Nephron (organoid): ENCODE results near the gene SGCA.

Source experiments
- H3K27ac Mint-ChIP-seq, 3 experiments: 2 replicates each; pipeline ENCODE4 v1.8.0; 2020; ENCODE audit warnings: mixed read lengths in 3 of 3, mild to moderate bottlenecking in 2 of 3, moderate library complexity in 1 of 3
- H3K27me3 Mint-ChIP-seq: 2 replicates; pipeline ENCODE4 v1.8.0; 2021; ENCODE audit warnings: low read depth, mild to moderate bottlenecking, moderate library complexity, mixed read lengths
- H3K36me3 Mint-ChIP-seq: 2 replicates; pipeline ENCODE4 v1.8.0; 2020; ENCODE audit warnings: low read depth, mixed read lengths
- H3K4me1 Mint-ChIP-seq: 2 replicates; pipeline ENCODE4 v1.8.0; 2020; ENCODE audit warnings: mixed read lengths
- H3K4me3 Mint-ChIP-seq, 3 experiments: 2 replicates each; pipeline ENCODE4 v1.8.0; 2020; ENCODE audit warnings: mild to moderate bottlenecking in 3 of 3, mixed read lengths in 3 of 3, moderate library complexity in 2 of 3
- H3K9me3 Mint-ChIP-seq: 2 replicates; pipeline ENCODE4 v1.8.0; 2020; ENCODE audit warnings: mixed read lengths
- TF ChIP-seq, protein P1 (sequence below), 3 experiments: fragments of 200-600 bp; sonication (generic); IDR thresholded peaks; one replicate each; pipeline ENCODE4 v1.5.0; 2021; ENCODE audit warnings: antibody characterized with exemption in 3 of 3; ENCODE audit not compliant: unreplicated experiment in 3 of 3

SGCA gene

DNA sequence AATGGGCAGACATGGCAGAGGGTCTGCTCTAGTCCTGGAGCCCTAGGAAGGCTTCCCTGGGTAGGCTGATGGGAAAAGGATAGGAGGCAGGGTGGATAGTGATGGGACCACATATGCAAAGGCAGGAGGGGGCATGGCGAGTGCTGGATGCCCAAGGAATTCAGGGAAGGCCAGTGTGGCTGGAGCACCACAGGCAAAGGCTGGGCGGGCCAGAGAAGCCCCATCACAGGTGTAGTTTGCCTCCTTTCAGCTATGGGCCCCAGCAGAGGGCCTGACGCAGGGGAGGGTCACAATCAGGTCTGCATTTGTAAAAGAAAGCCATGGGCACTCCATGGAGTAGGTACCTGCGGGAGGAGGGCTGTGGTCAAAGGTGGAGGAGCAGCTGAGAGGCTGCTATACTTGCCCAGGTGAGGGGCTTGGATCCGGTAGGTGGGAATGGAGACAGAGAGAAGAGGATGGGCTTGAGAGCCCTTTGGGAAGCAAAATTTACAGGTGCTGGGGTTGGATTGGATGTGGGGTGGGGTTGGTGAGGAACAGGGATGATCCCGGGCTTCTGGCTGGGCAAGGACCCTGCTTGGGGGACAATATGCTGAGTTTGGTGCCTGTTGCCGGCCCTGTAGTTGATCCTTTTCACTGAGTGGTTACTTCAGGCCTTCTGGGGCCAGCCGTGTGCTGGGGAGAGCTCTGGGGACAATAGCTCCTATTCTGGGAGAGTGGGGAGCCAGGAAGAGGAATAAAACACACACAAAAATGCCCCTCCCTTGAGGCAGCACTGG is 42.2 kb downstream of the SGCA start:
- H3K9me3 Mint-ChIP-seq: no peaks in the 10 kb centered on the region

DNA sequence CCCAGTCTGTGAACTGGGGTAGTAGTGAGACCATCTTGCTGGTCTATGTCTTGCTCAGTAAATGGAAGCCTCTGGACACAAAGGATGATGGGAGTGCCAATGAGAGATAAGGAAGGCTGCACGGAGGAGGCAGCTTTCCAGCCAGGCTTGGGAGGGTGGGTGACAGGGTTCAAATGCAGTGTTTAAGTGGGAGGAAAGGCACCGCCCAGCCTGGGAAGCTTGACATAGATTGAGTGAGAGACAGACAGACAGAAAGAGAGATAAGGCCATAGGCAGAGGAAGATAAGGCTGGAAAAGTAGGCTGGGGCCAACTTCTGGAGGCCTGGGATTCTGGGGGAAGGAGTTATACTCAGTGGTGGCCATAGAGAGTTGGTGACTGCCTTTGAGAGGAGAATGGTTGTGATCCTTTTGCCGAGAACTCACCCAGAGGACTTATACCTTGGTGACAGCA is 42.8 kb downstream of the SGCA start:
- Mint-ChIP-seq H3K27me3 (peaks cover 23% of the 10 kb centered on the region), H3K4me1 (peaks cover 100% of the 10 kb centered on the region), H3K36me3 (no peaks in the 10 kb centered on the region), H3K27ac (peak overlapping the region; percentile 98 to 100 (median 99)), H3K4me3 (peak overlapping the region; percentile 24 to 53 (median 36)), H3K9me3 (no peaks in the 10 kb centered on the region)
- TF ChIP-seq, protein P1, sequence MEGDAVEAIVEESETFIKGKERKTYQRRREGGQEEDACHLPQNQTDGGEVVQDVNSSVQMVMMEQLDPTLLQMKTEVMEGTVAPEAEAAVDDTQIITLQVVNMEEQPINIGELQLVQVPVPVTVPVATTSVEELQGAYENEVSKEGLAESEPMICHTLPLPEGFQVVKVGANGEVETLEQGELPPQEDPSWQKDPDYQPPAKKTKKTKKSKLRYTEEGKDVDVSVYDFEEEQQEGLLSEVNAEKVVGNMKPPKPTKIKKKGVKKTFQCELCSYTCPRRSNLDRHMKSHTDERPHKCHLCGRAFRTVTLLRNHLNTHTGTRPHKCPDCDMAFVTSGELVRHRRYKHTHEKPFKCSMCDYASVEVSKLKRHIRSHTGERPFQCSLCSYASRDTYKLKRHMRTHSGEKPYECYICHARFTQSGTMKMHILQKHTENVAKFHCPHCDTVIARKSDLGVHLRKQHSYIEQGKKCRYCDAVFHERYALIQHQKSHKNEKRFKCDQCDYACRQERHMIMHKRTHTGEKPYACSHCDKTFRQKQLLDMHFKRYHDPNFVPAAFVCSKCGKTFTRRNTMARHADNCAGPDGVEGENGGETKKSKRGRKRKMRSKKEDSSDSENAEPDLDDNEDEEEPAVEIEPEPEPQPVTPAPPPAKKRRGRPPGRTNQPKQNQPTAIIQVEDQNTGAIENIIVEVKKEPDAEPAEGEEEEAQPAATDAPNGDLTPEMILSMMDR (IDR thresholded peaks at IDR 0.05; ENCODE audit: unreplicated experiment in 3 of 3): no peak

More for the DNA sequence above, 42.2 kb downstream of the SGCA start:
- H3K36me3 Mint-ChIP-seq: no peaks in the 10 kb centered on the region
- peaks cover 19% of the 10 kb centered on the region for H3K27me3 Mint-ChIP-seq
- H3K4me3 Mint-ChIP-seq: peak overlapping the region in 2 of 3 experiments; percentile 6 to 28
- H3K4me1 Mint-ChIP-seq: peaks cover 99% of the 10 kb centered on the region
- TF ChIP-seq, protein P1 (IDR thresholded peaks at IDR 0.05; ENCODE audit: unreplicated experiment in 3 of 3): no peak
- peak overlapping the region; percentile 98 to 100 (median 99) for H3K27ac Mint-ChIP-seq

DNA sequence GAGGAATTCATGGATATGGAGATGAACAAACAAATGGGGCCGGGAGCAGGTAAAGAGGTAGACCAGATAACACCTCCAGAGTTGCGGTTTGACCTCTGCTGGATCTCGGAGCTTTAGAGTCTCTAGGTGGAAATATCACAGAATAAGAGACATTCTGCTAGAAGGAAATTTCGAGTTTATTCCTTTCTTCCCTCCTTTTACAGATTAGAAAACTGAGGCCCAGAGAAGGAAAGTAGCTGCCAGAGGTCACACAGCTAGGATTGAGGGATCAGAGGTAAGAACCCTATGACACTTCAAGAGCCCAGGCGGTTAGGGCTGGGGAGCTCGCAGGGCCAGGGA is 43.3 kb downstream of the SGCA start:
- peaks cover 23% of the 10 kb centered on the region for H3K27me3 Mint-ChIP-seq
- TF ChIP-seq, protein P1 (IDR thresholded peaks at IDR 0.05; ENCODE audit: unreplicated experiment in 3 of 3): no peak
- H3K4me1 Mint-ChIP-seq: peaks cover 97% of the 10 kb centered on the region
- H3K36me3 Mint-ChIP-seq: no peaks in the 10 kb centered on the region
- peak overlapping the region; percentile 24 to 53 (median 36) for H3K4me3 Mint-ChIP-seq
- H3K27ac Mint-ChIP-seq: peak overlapping the region; percentile 98 to 100 (median 99)
- no peaks in the 10 kb centered on the region for H3K9me3 Mint-ChIP-seq

DNA sequence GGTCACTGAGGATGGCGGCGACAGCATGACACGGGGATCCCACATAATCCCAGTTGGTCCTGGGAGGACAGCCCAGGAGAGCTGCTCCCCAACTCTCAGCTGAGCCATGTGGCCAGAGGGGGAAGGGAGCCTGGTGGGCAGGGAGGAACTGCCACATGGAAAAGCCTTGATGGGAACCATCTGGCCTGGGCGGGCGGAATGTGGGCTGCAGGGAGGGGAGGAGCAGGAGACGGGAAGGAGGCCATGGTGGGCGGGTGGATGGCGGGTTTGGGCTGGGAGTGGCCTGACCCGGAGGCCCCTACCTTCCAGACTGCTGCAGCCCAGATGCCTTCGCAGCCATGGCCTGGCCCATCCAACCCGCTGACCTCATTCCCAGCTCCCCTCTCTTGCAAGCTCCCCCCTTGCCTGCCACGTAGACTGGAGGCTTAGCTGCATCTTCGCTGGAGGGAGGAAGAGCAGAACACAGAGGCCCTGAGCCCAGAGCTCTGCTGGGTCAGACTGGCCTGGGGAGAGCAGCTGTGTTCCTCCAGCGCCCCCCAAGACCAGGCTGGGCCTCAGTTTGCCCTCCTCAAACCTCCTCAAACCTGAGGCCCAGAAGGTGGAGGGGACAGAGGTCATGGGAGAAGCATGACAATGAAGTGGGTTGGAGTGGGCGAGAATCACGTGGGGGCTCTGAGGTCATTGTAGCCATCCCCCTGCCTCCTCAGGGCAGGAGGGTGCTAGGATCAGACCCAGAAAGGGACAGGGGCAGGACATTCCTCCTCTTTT is 43.9 kb downstream of the SGCA start:
- H3K4me3 Mint-ChIP-seq: peak overlapping the region; percentile 51 to 75 (median 62)
- no peaks in the 10 kb centered on the region for H3K9me3 Mint-ChIP-seq
- peaks cover 96% of the 10 kb centered on the region for H3K4me1 Mint-ChIP-seq
- H3K27me3 Mint-ChIP-seq: peaks cover 23% of the 10 kb centered on the region
- H3K36me3 Mint-ChIP-seq: no peaks in the 10 kb centered on the region
- TF ChIP-seq, protein P1 (IDR thresholded peaks at IDR 0.05; ENCODE audit: unreplicated experiment in 3 of 3): no peak
- H3K27ac Mint-ChIP-seq: peak overlapping the region; percentile 98 to 100 (median 99)

DNA sequence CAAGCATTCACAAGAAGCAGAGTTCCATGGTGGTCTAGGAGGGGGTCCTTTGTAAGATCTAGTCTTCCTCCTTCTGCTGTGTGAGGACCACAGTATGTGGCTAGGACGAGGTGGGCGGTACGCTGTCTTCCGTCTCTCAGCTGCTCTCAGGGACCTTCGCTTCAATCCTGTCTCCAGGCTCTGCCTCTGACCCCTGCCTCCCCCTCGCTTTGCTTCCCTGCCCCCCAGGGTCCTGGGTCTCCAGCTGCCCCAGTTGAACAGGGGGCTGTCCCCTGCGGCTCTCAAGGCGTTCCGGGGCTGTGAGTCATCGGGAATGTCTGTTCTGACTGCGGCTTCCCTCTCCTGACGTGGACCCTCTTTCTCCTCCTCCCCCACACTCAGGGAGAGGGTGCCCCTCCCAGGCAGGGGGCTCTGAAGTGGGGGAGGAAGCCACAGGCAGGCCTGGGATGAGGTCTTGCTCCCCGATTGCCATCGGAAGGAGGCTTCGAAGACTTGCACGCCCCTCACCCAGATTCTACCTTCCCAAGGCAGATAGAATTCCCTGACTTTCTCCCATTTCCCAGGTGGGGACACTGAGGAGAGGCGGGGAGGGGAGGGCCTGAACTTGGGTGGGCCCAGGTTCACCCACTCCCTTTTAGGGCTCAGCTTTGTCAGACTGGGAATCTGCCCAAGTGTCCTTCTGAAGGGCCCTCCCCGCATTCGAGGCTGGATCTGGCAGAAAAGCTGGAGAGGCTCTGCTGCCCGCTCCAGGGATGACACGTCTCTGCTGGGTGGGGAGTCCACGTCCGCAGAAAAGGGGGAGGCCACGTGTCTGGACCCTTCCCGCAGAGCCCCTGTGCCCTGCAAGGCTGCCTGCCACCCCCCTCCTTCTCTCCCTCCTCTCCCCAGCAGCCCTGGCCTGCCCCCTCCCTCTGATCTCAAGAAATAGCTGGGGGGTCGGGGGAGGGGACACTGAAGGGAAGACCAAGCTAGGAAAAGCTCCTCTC is 44.7 kb downstream of the SGCA start:
- Mint-ChIP-seq H3K9me3 (no peaks in the 10 kb centered on the region), H3K36me3 (no peaks in the 10 kb centered on the region), H3K4me1 (peaks cover 96% of the 10 kb centered on the region), H3K4me3 (peak overlapping the region; percentile 51 to 75 (median 62)), H3K27ac (peak overlapping the region; percentile 98 to 100 (median 99)), H3K27me3 (peaks cover 19% of the 10 kb centered on the region)
- TF ChIP-seq, protein P1 (IDR thresholded peaks at IDR 0.05; ENCODE audit: unreplicated experiment in 3 of 3): no peak
